GM12864 (cell line): ENCODE measurements around the gene MMP2.

Experiments
- DNase-seq: peaks from one replicate; pipeline ENCODE4 v3.0.0-alpha.2; 2011; ENCODE audit warnings: low read depth
- H3K4me3 ChIP-seq: 2 replicates; pipeline ENCODE4 v1.5.1; 2011; ENCODE audit warnings: mild to moderate bottlenecking, low read depth, low read length, control low read depth
- CTCF ChIP-seq: IDR thresholded peaks from 2 replicates; pipeline ENCODE4 v1.5.1; 2011; ENCODE audit warnings: low read depth, mild to moderate bottlenecking, moderate library complexity, low read length, control low read depth, inconsistent platforms; ENCODE audit errors: missing control alignments

The MMP2 gene

GRCh38 chr16:55438281-55438680, 40.7 kb upstream of the MMP2 start:
- no peak for DNase-seq
- no peak for TF ChIP-seq CTCF
- no peak overlapping the region for H3K4me3 ChIP-seq

GRCh38 chr16:55439101-55439690, 39.8 kb upstream of the MMP2 start:
- DNase-seq: no peak
- no peak overlapping the region for H3K4me3 ChIP-seq
- TF ChIP-seq CTCF: no peak

GRCh38 chr16:55443434-55444346, 35.3 kb upstream of the MMP2 start:
- no peak for DNase-seq
- no peak overlapping the region for H3K4me3 ChIP-seq
- TF ChIP-seq CTCF: no peak

GRCh38 chr16:55444754-55445485, 34.1 kb upstream of the MMP2 start:
- no peak for DNase-seq
- TF ChIP-seq CTCF: no peak

GRCh38 chr16:55447231-55447630, 31.8 kb upstream of the MMP2 start:
- DNase-seq: no peak
- H3K4me3 ChIP-seq: no peak overlapping the region
- TF ChIP-seq CTCF: no peak

More at GRCh38 chr16:55444754-55445485, 34.1 kb upstream of the MMP2 start:
- H3K4me3 ChIP-seq: no peak overlapping the region

- DNase-seq: no peak
- TF ChIP-seq CTCF: no peak
- no peak overlapping the region for H3K4me3 ChIP-seq
Observed at GRCh38 chr16:55452996-55453395, 26.0 kb upstream of the MMP2 start.
